Neural cell (in vitro differentiated cells): ENCODE measurements around the gene WDR33.

ENCODE experiments used
- CTCF ChIP-seq: fragments of 450-650 bp; IDR thresholded peaks from 2 replicates; pipeline ENCODE4 v1.5.1; 2014; ENCODE audit warnings: antibody characterized with exemption, mild to moderate bottlenecking, moderate library complexity; ENCODE audit not compliant: poor library complexity, severe bottlenecking
- EP300 ChIP-seq: fragments of 450-650 bp; conservative IDR thresholded peaks from 2 replicates; pipeline ENCODE4 v1.6.1; 2014; ENCODE audit warnings: antibody characterized with exemption, mild to moderate bottlenecking, moderate library complexity; ENCODE audit not compliant: poor library complexity, severe bottlenecking
- EZH2 ChIP-seq: fragments of 200-600, 300-800 bp; shearing (Covaris generic), sonication (generic); IDR thresholded peaks from 2 replicates; pipeline ENCODE4 v1.6.1; 2014; ENCODE audit warnings: antibody characterized with exemption, low read length, borderline replicate concordance, mild to moderate bottlenecking; ENCODE audit not compliant: insufficient read depth, poor library complexity, severe bottlenecking
- MXI1 ChIP-seq: fragments of 450-650 bp; conservative IDR thresholded peaks from 2 replicates; pipeline ENCODE4 v1.6.1; 2014; ENCODE audit warnings: antibody characterized with exemption, mild to moderate bottlenecking; ENCODE audit not compliant: poor library complexity, severe bottlenecking
- POLR2AphosphoS5 ChIP-seq: IDR thresholded peaks from 2 replicates; pipeline ENCODE4 v1.6.1; 2012
- REST ChIP-seq: IDR thresholded peaks from 2 replicates; pipeline ENCODE4 v1.6.1; 2012; ENCODE audit warnings: borderline replicate concordance
- TAF1 ChIP-seq: IDR thresholded peaks from 2 replicates; pipeline ENCODE4 v1.6.1; 2012; ENCODE audit warnings: low read depth

GRCh38 chr2:127718271-127718670 lies 92.7 kb downstream of the WDR33 start:
- TF ChIP-seq CTCF (no peak), REST (no peak), TAF1 (no peak), MXI1 (no peak), EZH2 (no peak), EP300 (no peak), POLR2AphosphoS5 (no peak)
